ENCODE data around the gene COMMD6. TPM values are rescaled to one million over a fixed set of nuclear protein-coding genes. Genes with fewer than 3 reads are reported as not detected.

COMMD6 gene
- total and polyA plus RNA-seq, 2 of the 13 experiments (the other 11 are each of a cell fraction or from before 2014, with no cell fraction given) = 97.0 to 164 TPM

DNA sequence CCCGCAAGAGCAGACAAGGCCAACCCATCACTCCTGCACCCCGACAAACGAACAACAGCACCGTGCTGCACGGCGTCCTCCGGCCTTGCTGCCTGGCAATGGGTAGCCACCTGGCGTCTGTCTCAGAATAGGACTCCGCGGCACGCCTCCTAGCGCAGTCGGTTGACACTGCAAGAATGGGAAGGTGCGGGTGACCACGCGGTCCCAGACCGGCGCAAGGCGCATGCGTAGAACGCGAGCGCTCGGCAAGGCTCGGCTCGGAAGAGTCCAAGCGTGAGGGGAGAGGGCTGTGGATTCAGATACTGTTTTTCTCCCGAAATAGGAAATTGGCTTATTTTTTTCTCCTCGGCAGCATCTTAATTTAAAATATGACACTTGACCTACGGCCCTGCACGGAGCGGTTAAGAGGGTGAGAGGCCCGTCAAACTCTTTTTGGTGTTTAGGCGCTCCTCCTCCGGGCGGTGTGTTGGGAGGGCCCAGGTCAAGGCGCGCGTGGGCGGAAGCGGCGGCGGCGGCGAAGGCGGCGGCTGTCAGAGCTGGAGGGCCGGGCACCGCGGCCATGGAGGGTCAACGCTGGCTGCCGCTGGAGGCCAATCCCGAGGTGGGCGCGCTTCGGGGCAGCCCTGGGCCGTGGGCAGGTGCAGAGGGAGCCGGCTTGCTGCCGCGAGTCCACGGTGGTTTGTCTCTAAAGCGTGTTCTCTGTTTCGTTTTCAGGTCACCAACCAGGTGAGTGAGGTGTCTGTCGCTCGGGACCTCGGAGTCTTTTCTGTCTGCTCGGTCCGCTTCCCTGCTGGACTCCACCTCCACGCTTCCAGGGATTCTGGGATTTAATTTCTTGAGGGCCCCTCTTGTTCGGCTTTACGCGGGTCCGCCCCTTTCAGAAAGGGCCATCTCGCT lies 11.9 kb upstream of the COMMD6 start, which contains the start of gene UCHL3 (continued):
- TF ChIP-seq CC2D1A (CRISPR knock-in tag; IDR thresholded peaks at IDR 0.05) = no peak
- TF ChIP-seq ZNF232 (CRISPR knock-in tag; IDR thresholded peaks at IDR 0.05; ENCODE audit: borderline replicate concordance) = no peak
- TF ChIP-seq TCF7 (IDR thresholded peaks at IDR 0.05; ENCODE audit: low read depth) = no peak
- TF ChIP-seq FOSL2 (CRISPR knock-in tag; IDR thresholded peaks at IDR 0.05) = peak; percentile 8; the same call in 1 of the 2 replicates
- peak; percentile 52; the same call in 1 of the 2 replicates for TF ChIP-seq ZNF644 (CRISPR knock-in tag; IDR thresholded peaks at IDR 0.05; ENCODE audit: low read depth)
- no peak; the same call in 1 of the 2 replicates for TF ChIP-seq ZNF225 (CRISPR knock-in tag; IDR thresholded peaks at IDR 0.05)
- TF ChIP-seq, protein P1, sequence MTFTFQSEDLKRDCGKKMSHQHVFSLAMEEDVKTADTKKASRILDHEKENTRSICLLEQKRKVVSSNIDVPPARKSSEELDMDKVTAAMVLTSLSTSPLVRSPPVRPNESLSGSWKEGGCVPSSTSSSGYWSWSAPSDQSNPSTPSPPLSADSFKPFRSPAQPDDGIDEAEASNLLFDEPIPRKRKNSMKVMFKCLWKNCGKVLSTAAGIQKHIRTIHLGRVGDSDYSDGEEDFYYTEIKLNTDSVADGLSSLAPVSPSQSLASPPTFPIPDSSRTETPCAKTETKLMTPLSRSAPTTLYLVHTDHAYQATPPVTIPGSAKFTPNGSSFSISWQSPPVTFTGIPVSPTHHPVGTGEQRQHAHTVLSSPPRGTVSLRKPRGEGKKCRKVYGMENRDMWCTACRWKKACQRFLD (CRISPR knock-in tag; IDR thresholded peaks at IDR 0.05; ENCODE audit: borderline replicate concordance) = no peak
- TF ChIP-seq, protein P2, sequence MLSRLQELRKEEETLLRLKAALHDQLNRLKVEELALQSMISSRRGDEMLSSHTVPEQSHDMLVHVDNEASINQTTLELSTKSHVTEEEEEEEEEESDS (CRISPR knock-in tag; IDR thresholded peaks at IDR 0.05; ENCODE audit: borderline replicate concordance) = no peak; the same call in 1 of the 2 replicates
- TF ChIP-seq, protein P3, sequence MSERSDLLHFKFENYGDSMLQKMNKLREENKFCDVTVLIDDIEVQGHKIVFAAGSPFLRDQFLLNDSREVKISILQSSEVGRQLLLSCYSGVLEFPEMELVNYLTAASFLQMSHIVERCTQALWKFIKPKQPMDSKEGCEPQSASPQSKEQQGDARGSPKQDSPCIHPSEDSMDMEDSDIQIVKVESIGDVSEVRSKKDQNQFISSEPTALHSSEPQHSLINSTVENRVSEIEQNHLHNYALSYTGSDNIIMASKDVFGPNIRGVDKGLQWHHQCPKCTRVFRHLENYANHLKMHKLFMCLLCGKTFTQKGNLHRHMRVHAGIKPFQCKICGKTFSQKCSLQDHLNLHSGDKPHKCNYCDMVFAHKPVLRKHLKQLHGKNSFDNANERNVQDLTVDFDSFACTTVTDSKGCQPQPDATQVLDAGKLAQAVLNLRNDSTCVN (CRISPR knock-in tag; IDR thresholded peaks at IDR 0.05; ENCODE audit: borderline replicate concordance) = no peak; the same call in 1 of the 2 replicates
- no peak for TF ChIP-seq ATAD3A (CRISPR knock-in tag; IDR thresholded peaks at IDR 0.05)
- TF ChIP-seq MIXL1 (CRISPR knock-in tag; IDR thresholded peaks at IDR 0.05) = peak; percentile 70; the same call in 1 of the 2 replicates
- no peak for TF ChIP-seq NFRKB (IDR thresholded peaks at IDR 0.05)
- peak; percentile 92 for TF ChIP-seq PHF5A (CRISPR knock-in tag; IDR thresholded peaks at IDR 0.05; ENCODE audit: low read depth, unreplicated experiment)
- TF ChIP-seq ZNF160 (CRISPR knock-in tag; IDR thresholded peaks at IDR 0.05) = no peak
- TF ChIP-seq NFE2 (CRISPR knock-in tag; IDR thresholded peaks at IDR 0.05) = no peak
- TF ChIP-seq NR2C2 (CRISPR knock-in tag; IDR thresholded peaks at IDR 0.05; ENCODE audit: borderline replicate concordance) = peak; percentile 88
- TF ChIP-seq ZNF292 (CRISPR knock-in tag; IDR thresholded peaks at IDR 0.05; ENCODE audit: borderline replicate concordance, low read depth) = peak; percentile 89
- TF ChIP-seq RARA (CRISPR knock-in tag; IDR thresholded peaks at IDR 0.05) = peak; percentile 29
- TF ChIP-seq ZNF335 (CRISPR knock-in tag; IDR thresholded peaks at IDR 0.05) = peak; percentile 83
- TF ChIP-seq CENPT (CRISPR knock-in tag; IDR thresholded peaks at IDR 0.05; ENCODE audit: low read depth) = no peak
- TF ChIP-seq ZNF773 (CRISPR knock-in tag; IDR thresholded peaks at IDR 0.05; ENCODE audit: borderline replicate concordance) = no peak
- TF ChIP-seq ZEB1 (IDR thresholded peaks at IDR 0.05; ENCODE audit: insufficient replicate concordance, low read depth) = peak; percentile 61
- TF ChIP-seq, protein P4, sequence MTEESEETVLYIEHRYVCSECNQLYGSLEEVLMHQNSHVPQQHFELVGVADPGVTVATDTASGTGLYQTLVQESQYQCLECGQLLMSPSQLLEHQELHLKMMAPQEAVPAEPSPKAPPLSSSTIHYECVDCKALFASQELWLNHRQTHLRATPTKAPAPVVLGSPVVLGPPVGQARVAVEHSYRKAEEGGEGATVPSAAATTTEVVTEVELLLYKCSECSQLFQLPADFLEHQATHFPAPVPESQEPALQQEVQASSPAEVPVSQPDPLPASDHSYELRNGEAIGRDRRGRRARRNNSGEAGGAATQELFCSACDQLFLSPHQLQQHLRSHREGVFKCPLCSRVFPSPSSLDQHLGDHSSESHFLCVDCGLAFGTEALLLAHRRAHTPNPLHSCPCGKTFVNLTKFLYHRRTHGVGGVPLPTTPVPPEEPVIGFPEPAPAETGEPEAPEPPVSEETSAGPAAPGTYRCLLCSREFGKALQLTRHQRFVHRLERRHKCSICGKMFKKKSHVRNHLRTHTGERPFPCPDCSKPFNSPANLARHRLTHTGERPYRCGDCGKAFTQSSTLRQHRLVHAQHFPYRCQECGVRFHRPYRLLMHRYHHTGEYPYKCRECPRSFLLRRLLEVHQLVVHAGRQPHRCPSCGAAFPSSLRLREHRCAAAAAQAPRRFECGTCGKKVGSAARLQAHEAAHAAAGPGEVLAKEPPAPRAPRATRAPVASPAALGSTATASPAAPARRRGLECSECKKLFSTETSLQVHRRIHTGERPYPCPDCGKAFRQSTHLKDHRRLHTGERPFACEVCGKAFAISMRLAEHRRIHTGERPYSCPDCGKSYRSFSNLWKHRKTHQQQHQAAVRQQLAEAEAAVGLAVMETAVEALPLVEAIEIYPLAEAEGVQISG (CRISPR knock-in tag; IDR thresholded peaks at IDR 0.05) = peak; percentile 60; the same call in 1 of the 2 replicates
- TF ChIP-seq, protein P5, sequence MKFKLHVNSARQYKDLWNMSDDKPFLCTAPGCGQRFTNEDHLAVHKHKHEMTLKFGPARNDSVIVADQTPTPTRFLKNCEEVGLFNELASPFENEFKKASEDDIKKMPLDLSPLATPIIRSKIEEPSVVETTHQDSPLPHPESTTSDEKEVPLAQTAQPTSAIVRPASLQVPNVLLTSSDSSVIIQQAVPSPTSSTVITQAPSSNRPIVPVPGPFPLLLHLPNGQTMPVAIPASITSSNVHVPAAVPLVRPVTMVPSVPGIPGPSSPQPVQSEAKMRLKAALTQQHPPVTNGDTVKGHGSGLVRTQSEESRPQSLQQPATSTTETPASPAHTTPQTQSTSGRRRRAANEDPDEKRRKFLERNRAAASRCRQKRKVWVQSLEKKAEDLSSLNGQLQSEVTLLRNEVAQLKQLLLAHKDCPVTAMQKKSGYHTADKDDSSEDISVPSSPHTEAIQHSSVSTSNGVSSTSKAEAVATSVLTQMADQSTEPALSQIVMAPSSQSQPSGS (CRISPR knock-in tag; IDR thresholded peaks at IDR 0.05) = no peak

Measured in HepG2 (cell line).